ENCODE data around the gene PHF11.

Gene PHF11

GRCh38 chr13:49502954-49503353 is 7.2 kb downstream of the PHF11 start:
- Histone ChIP-seq H3K36me3 (ENCODE audit: insufficient read depth, low read length) (peaks cover 22% of the 10 kb centered on the region; the same call in 1 of the 2 replicates), H3K4me3 (ENCODE audit: low read depth in 1 of 2, low read length in 2 of 2) (no peak overlapping the region), H3K4me1 (ENCODE audit: insufficient read depth, low read length) (peaks cover 4% of the 10 kb centered on the region; the same call in 1 of the 2 replicates), H3K27ac (ENCODE audit: low read length) (no peak overlapping the region), H3K27me3 (ENCODE audit: insufficient read depth, low read length, poor library complexity) (no peaks in the 10 kb centered on the region), H3K4me2 (ENCODE audit: insufficient read depth, low read length) (no peak overlapping the region), H3K9ac (ENCODE audit: low read depth, low read length) (no peak overlapping the region), H3K9me3 (ENCODE audit: insufficient read depth, low read length, severe bottlenecking) (no peaks in the 10 kb centered on the region), H2AFZ (ENCODE audit: low read depth, low read length) (no peak overlapping the region), H4K20me1 (ENCODE audit: insufficient read depth, low read length) (no peaks in the 10 kb centered on the region), H3K79me2 (ENCODE audit: insufficient read depth, low read length) (peaks cover 8% of the 10 kb centered on the region; the same call in 1 of the 2 replicates)
- ATAC-seq (ENCODE audit: insufficient read depth, low read depth): no peak
- DNase-seq: no peak
- TF ChIP-seq EZH2 (IDR thresholded peaks at IDR 0.05; ENCODE audit: borderline replicate concordance, low read depth, low read length, severe bottlenecking) (no peak), CTCF (IDR thresholded peaks at IDR 0.05; ENCODE audit: borderline replicate concordance, extremely low read depth, low read length, poor library complexity, severe bottlenecking) (no peak)

GRCh38 chr13:49503951-49504350 is 8.2 kb downstream of the PHF11 start:
- TF ChIP-seq CTCF (IDR thresholded peaks at IDR 0.05; ENCODE audit: borderline replicate concordance, extremely low read depth, low read length, poor library complexity, severe bottlenecking): no peak
- no peak for TF ChIP-seq EZH2 (IDR thresholded peaks at IDR 0.05; ENCODE audit: borderline replicate concordance, low read depth, low read length, severe bottlenecking)
- Histone ChIP-seq H3K4me1 (ENCODE audit: insufficient read depth, low read length) (no peaks in the 10 kb centered on the region), H4K20me1 (ENCODE audit: insufficient read depth, low read length) (no peaks in the 10 kb centered on the region), H3K79me2 (ENCODE audit: insufficient read depth, low read length) (0 out of 2 replicates have a peak, but pooled peaks cover 4% of the 10 kb centered on the region), H3K4me2 (ENCODE audit: insufficient read depth, low read length) (no peak overlapping the region), H3K9ac (ENCODE audit: low read depth, low read length) (no peak overlapping the region), H3K4me3 (ENCODE audit: low read depth in 1 of 2, low read length in 2 of 2) (no peak overlapping the region), H3K27ac (ENCODE audit: low read length) (no peak overlapping the region), H3K9me3 (ENCODE audit: insufficient read depth, low read length, severe bottlenecking) (no peaks in the 10 kb centered on the region), H2AFZ (ENCODE audit: low read depth, low read length) (no peak overlapping the region), H3K36me3 (ENCODE audit: insufficient read depth, low read length) (peaks cover 12% of the 10 kb centered on the region; the same call in 1 of the 2 replicates), H3K27me3 (ENCODE audit: insufficient read depth, low read length, poor library complexity) (no peaks in the 10 kb centered on the region)
- DNase-seq: no peak
- no peak for ATAC-seq (ENCODE audit: insufficient read depth, low read depth)

GRCh38 chr13:49512578-49512977 is 16.8 kb downstream of the PHF11 start:
- no peak overlapping the region for H3K4me2 ChIP-seq (ENCODE audit: insufficient read depth, low read length)
- DNase-seq: no peak
- no peaks in the 10 kb centered on the region for H3K4me1 ChIP-seq (ENCODE audit: insufficient read depth, low read length)
- no peaks in the 10 kb centered on the region for H3K9me3 ChIP-seq (ENCODE audit: insufficient read depth, low read length, severe bottlenecking)
- H3K36me3 ChIP-seq (ENCODE audit: insufficient read depth, low read length): peaks cover 53% of the 10 kb centered on the region
- no peak overlapping the region for H3K27ac ChIP-seq (ENCODE audit: low read length)
- H4K20me1 ChIP-seq (ENCODE audit: insufficient read depth, low read length): no peaks in the 10 kb centered on the region
- no peaks in the 10 kb centered on the region for H3K27me3 ChIP-seq (ENCODE audit: insufficient read depth, low read length, poor library complexity)
- no peak for ATAC-seq (ENCODE audit: insufficient read depth, low read depth)
- no peak overlapping the region for H3K4me3 ChIP-seq (ENCODE audit: low read depth in 1 of 2, low read length in 2 of 2)
- no peak overlapping the region for H3K9ac ChIP-seq (ENCODE audit: low read depth, low read length)
- H3K79me2 ChIP-seq (ENCODE audit: insufficient read depth, low read length): no peaks in the 10 kb centered on the region
- TF ChIP-seq EZH2 (IDR thresholded peaks at IDR 0.05; ENCODE audit: borderline replicate concordance, low read depth, low read length, severe bottlenecking) (no peak), CTCF (IDR thresholded peaks at IDR 0.05; ENCODE audit: borderline replicate concordance, extremely low read depth, low read length, poor library complexity, severe bottlenecking) (no peak)
- H2AFZ ChIP-seq (ENCODE audit: low read depth, low read length): no peak overlapping the region

- Histone ChIP-seq H3K4me2 (ENCODE audit: insufficient read depth, low read length) (no peak overlapping the region), H3K27me3 (ENCODE audit: insufficient read depth, low read length, poor library complexity) (no peaks in the 10 kb centered on the region), H3K4me3 (ENCODE audit: low read depth in 1 of 2, low read length in 2 of 2) (no peak overlapping the region), H3K9me3 (ENCODE audit: insufficient read depth, low read length, severe bottlenecking) (no peaks in the 10 kb centered on the region), H3K27ac (ENCODE audit: low read length) (no peak overlapping the region), H3K36me3 (ENCODE audit: insufficient read depth, low read length) (peaks cover 77% of the 10 kb centered on the region), H3K9ac (ENCODE audit: low read depth, low read length) (no peak overlapping the region), H3K4me1 (ENCODE audit: insufficient read depth, low read length) (no peaks in the 10 kb centered on the region), H3K79me2 (ENCODE audit: insufficient read depth, low read length) (no peaks in the 10 kb centered on the region), H2AFZ (ENCODE audit: low read depth, low read length) (no peak overlapping the region), H4K20me1 (ENCODE audit: insufficient read depth, low read length) (no peaks in the 10 kb centered on the region)
- DNase-seq: no peak
- TF ChIP-seq EZH2 (IDR thresholded peaks at IDR 0.05; ENCODE audit: borderline replicate concordance, low read depth, low read length, severe bottlenecking) (no peak), CTCF (IDR thresholded peaks at IDR 0.05; ENCODE audit: borderline replicate concordance, extremely low read depth, low read length, poor library complexity, severe bottlenecking) (no peak)
- ATAC-seq (ENCODE audit: insufficient read depth, low read depth): no peak
These were observed 20.7 kb downstream of the PHF11 start for GRCh38 chr13:49516467-49516866.

All from DND-41 (cell line).